ENCODE data around the gene IFIT1.

DNA sequence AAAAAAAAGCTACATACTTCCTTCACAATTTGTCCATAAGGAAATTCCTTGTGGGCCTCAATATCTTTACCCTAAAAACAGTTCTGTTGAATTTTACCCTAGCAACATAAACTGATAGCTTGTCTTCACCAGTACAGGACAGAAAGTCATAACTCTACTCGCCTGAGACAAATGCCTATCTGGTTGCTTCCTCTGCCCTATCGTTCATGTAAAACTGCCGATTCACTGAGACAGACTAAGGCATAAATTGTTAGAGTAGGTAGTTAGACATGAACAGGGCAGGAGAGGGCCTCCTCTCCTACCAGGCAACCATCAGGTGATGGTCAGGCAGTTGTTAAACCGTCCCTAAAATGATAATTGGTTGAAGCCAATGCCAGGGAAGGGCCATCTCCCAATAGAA lies 39.6 kb upstream of the IFIT1 start:
- TF ChIP-seq POLR2A (IDR thresholded peaks at IDR 0.05; ENCODE audit: extremely low read depth, insufficient read length) = no peak
- TF ChIP-seq, protein P1, sequence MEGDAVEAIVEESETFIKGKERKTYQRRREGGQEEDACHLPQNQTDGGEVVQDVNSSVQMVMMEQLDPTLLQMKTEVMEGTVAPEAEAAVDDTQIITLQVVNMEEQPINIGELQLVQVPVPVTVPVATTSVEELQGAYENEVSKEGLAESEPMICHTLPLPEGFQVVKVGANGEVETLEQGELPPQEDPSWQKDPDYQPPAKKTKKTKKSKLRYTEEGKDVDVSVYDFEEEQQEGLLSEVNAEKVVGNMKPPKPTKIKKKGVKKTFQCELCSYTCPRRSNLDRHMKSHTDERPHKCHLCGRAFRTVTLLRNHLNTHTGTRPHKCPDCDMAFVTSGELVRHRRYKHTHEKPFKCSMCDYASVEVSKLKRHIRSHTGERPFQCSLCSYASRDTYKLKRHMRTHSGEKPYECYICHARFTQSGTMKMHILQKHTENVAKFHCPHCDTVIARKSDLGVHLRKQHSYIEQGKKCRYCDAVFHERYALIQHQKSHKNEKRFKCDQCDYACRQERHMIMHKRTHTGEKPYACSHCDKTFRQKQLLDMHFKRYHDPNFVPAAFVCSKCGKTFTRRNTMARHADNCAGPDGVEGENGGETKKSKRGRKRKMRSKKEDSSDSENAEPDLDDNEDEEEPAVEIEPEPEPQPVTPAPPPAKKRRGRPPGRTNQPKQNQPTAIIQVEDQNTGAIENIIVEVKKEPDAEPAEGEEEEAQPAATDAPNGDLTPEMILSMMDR (IDR thresholded peaks at IDR 0.05; ENCODE audit: low read depth, low read length) = no peak
- no peak for TF ChIP-seq MYC (IDR thresholded peaks at IDR 0.05; ENCODE audit: low read depth, low read length)

Measured in NB4 (cell line).